COLO829 (cell line): ENCODE data around the gene CEP120.
"Not testable (repeated sequence)": the region's sequence is repeated elsewhere in the genome, so short reads cannot be mapped to it uniquely, and the experiment has no call there.

ENCODE experiments used
- DNase-seq: peaks from one replicate; pipeline ENCODE4 v3.0.0; 2012; ENCODE audit warnings: low spot score

The CEP120 gene

GRCh38 chr5:123438902-123439301, 15.7 kb upstream of the CEP120 start:
- no peak for DNase-seq

- no peak for DNase-seq
Observed at GRCh38 chr5:123438244-123438643, 15.0 kb upstream of the CEP120 start.

- no peak for DNase-seq
Observed at GRCh38 chr5:123436201-123436600, 13.0 kb upstream of the CEP120 start.

- DNase-seq: no peak
Observed at GRCh38 chr5:123434796-123435195, 11.6 kb upstream of the CEP120 start.

GRCh38 chr5:123433596-123433995, 10.4 kb upstream of the CEP120 start:
- DNase-seq: no peak

GRCh38 chr5:123430441-123430840, 7.2 kb upstream of the CEP120 start:
- not testable (repeated sequence) for DNase-seq

- DNase-seq: no peak
Observed at GRCh38 chr5:123429993-123430392, 6.8 kb upstream of the CEP120 start.

GRCh38 chr5:123429221-123429954, 6.2 kb upstream of the CEP120 start:
- DNase-seq: no peak

- DNase-seq: no peak
Observed at GRCh38 chr5:123428521-123429220, 5.5 kb upstream of the CEP120 start.

- DNase-seq: no peak
Observed at GRCh38 chr5:123427281-123427680, 4.1 kb upstream of the CEP120 start.

- DNase-seq: no peak
Observed at GRCh38 chr5:123425431-123425830, 2.2 kb upstream of the CEP120 start.

- no peak for DNase-seq
Observed at GRCh38 chr5:123422433-123423277, 548 bp downstream of the CEP120 start.

GRCh38 chr5:123421773-123422172, 1.4 kb downstream of the CEP120 start:
- DNase-seq: no peak

GRCh38 chr5:123414974-123415373, 8.2 kb downstream of the CEP120 start:
- DNase-seq: no peak

- no peak for DNase-seq
Observed at GRCh38 chr5:123412206-123412605, 11.0 kb downstream of the CEP120 start.

- not testable (repeated sequence) for DNase-seq
Observed at GRCh38 chr5:123401999-123402398, 21.2 kb downstream of the CEP120 start.

GRCh38 chr5:123401320-123401719, 21.9 kb downstream of the CEP120 start:
- DNase-seq: no peak

- not testable (repeated sequence) for DNase-seq
Observed at GRCh38 chr5:123400870-123401291, 22.3 kb downstream of the CEP120 start.

- no peak for DNase-seq
Observed at GRCh38 chr5:123398058-123398733, 25.0 kb downstream of the CEP120 start.

GRCh38 chr5:123397538-123397937, 25.7 kb downstream of the CEP120 start:
- DNase-seq: no peak

GRCh38 chr5:123391009-123391408, 32.2 kb downstream of the CEP120 start:
- DNase-seq: no peak

- no peak for DNase-seq
Observed at GRCh38 chr5:123389794-123390193, 33.4 kb downstream of the CEP120 start.
